ENCODE measurements around the gene LAMB3. TPM values are rescaled to one million over a fixed set of nuclear protein-coding genes. Genes with fewer than 3 reads are reported as not detected.
A peak's percentile ranks its signal among the peaks of the same experiment; 100 is the strongest.
"Not testable (repeated sequence)": the region's sequence is repeated elsewhere in the genome, so short reads cannot be mapped to it uniquely, and the experiment has no call there.

The LAMB3 gene
- 10 to 100 TPM in 1 of 2 donors, 1 to 10 TPM in 1; 8.4 to 14.3 TPM for total RNA-seq
- long read RNA-seq, partial matches to known transcripts: 11 of 11 reads
- long read RNA-seq, other reads (novel, unspliced or antisense): 0 of 11 reads

GRCh38 chr1:209652121-209652735 is at the start of gene LAMB3:
Gene LAMB3 (minus strand): TSS chr1:209652425. CDS start chr1:209650944, 1,481 bp downstream.
- ATAC-seq: no peak
- intact Hi-C loops (cut with DNase I): no loop called here
- DNase-seq: no peak

GRCh38 chr1:209700686-209701085 is 48.5 kb upstream of the LAMB3 start:
- DNase-seq; intact Hi-C loops (cut with DNase I); ATAC-seq: not testable (repeated sequence)

GRCh38 chr1:209697126-209697525 is 44.9 kb upstream of the LAMB3 start:
- intact Hi-C loops (cut with DNase I): no loop called here
- ATAC-seq: peak in 1 of 2 donors; percentile 22

GRCh38 chr1:209696673-209697072 is 44.4 kb upstream of the LAMB3 start:
- intact Hi-C loops (cut with DNase I): no loop called here
- peak in 1 of 2 donors; percentile 42 for ATAC-seq

More at GRCh38 chr1:209697126-209697525, 44.9 kb upstream of the LAMB3 start:
- no peak for DNase-seq

GRCh38 chr1:209692745-209693504 is 40.7 kb upstream of the LAMB3 start:
- DNase-seq: peak; percentile 81
- intact Hi-C loops (cut with DNase I): loop anchor here (1.0 to 5.0 kb wide), 7 partner anchors 51 to 117 kb away; no protein-coding TSS in a partner anchor
- ATAC-seq: peak; percentile 36 to 67

More at GRCh38 chr1:209696673-209697072, 44.4 kb upstream of the LAMB3 start:
- DNase-seq: no peak

GRCh38 chr1:209692296-209692695 is 40.1 kb upstream of the LAMB3 start:
- intact Hi-C loops (cut with DNase I): loop anchor here (2.0 to 5.0 kb wide), 6 partner anchors 50 to 105 kb away; no protein-coding TSS in a partner anchor
- ATAC-seq (no peak), DNase-seq (no peak)

GRCh38 chr1:209691237-209691636 is 39.0 kb upstream of the LAMB3 start:
- intact Hi-C loops (cut with DNase I): loop anchor here (5.0 kb wide), 5 partner anchors 49 to 104 kb away; no protein-coding TSS in a partner anchor
- DNase-seq: no peak
- no peak for ATAC-seq

- ATAC-seq (peak in 1 of 2 donors; percentile 20), DNase-seq (no peak)
- intact Hi-C loops (cut with DNase I): loop anchor here in 1 of 2 donors (10.0 kb wide), 1 partner anchor 65 kb away; no protein-coding TSS in a partner anchor
These were observed 37.3 kb upstream of the LAMB3 start for GRCh38 chr1:209689477-209689876.

- DNase-seq (no peak), ATAC-seq (peak; percentile 50 to 83)
- intact Hi-C loops (cut with DNase I): loop anchor here in 1 of 2 donors (10.0 kb wide), 1 partner anchor 64 kb away; no protein-coding TSS in a partner anchor
These were observed 36.6 kb upstream of the LAMB3 start for GRCh38 chr1:209688746-209689234.

GRCh38 chr1:209686322-209686721 is 34.1 kb upstream of the LAMB3 start:
- DNase-seq: no peak
- ATAC-seq: no peak
- intact Hi-C loops (cut with DNase I): loop anchor here in 1 of 2 donors (10.0 kb wide), 1 partner anchor 62 kb away; no protein-coding TSS in a partner anchor

GRCh38 chr1:209685821-209686220 is 33.6 kb upstream of the LAMB3 start:
- intact Hi-C loops (cut with DNase I): loop anchor here in 1 of 2 donors (10.0 kb wide), 1 partner anchor 61 kb away; no protein-coding TSS in a partner anchor
- ATAC-seq: no peak
- DNase-seq: no peak

GRCh38 chr1:209678981-209679539 is 26.8 kb upstream of the LAMB3 start:
- DNase-seq (no peak), ATAC-seq (no peak)
- intact Hi-C loops (cut with DNase I): no loop called here

GRCh38 chr1:209675565-209676154 is 23.4 kb upstream of the LAMB3 start:
- intact Hi-C loops (cut with DNase I): no loop called here
- peak; percentile 17 to 70 for ATAC-seq
- DNase-seq: peak; percentile 51

GRCh38 chr1:209674957-209675564 is 22.8 kb upstream of the LAMB3 start, which contains the start of gene G0S2:
Gene G0S2 (plus strand): TSS chr1:209675412. CDS start chr1:209675685, 273 bp downstream.
- intact Hi-C loops (cut with DNase I): no loop called here
- ATAC-seq (peak; percentile 85 to 92), DNase-seq (peak; percentile 81)

- DNase-seq (no peak), ATAC-seq (peak in 1 of 2 donors; percentile 13)
- intact Hi-C loops (cut with DNase I): no loop called here
These were observed 21.6 kb upstream of the LAMB3 start for GRCh38 chr1:209673631-209674417.

GRCh38 chr1:209672705-209673630 is 20.7 kb upstream of the LAMB3 start:
- ATAC-seq (no peak), DNase-seq (no peak)
- intact Hi-C loops (cut with DNase I): no loop called here
